HG03558 (cell line): ENCODE data around the gene ACOT8.
"Not testable (repeated sequence)": the region's sequence is repeated elsewhere in the genome, so short reads cannot be mapped to it uniquely, and the experiment has no call there.

Source experiments
- ATAC-seq: cut with Tn5 transposase; IDR thresholded peaks from one replicate; pipeline ENCODE4 v1.9.1; 2021; ENCODE audit warnings: moderate number of reproducible peaks; ENCODE audit not compliant: unreplicated experiment; ENCODE audit errors: extremely low read depth

The ACOT8 gene

DNA sequence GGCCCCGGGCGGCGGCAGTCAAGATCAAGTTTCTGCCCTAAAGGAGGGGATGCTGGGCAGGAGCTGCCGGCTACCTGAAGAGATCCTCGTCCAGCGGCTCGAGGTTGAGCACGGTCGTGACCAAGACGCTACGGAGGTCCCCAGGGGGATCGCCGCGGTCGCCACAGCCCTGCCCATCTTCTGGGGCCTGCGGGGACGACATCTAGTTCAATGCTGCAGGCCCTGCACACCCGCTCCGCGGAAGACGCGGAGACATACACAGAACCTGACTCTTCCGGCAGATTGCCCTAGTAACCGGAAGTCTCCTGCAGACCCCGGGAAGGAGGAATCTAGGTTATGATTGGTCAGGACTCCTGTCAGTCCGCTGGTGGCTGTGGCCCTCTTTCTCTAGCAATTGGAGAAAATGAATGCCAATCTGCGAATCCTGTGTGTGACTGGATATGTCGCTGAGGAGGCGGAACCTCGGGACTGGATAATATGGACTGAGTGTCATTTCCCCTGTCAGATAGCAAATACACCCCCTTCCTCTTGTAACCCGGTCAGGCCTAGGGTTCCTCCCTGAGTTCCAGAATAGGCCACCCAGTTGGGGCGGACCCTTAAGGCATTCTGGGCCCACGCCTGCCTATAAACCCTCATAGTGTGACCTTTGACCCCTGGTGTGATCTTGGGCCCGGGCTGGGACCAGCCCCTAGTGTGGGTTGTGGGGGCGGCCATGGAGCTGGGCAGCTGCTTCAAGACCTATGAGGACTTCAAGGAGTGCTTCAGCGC lies at the start of gene ACOT8, which contains the start of gene ZSWIM3:
Gene ACOT8, minus strand, starts transcription at position 279 of the 768 bp plus-strand sequence. Its CDS starts 77 bp downstream, at position 202.
Gene ZSWIM3, plus strand, starts transcription at position 501 of the 768 bp plus-strand sequence. Its CDS starts 212 bp downstream, at position 713.
- peak; percentile 83 for ATAC-seq

DNA sequence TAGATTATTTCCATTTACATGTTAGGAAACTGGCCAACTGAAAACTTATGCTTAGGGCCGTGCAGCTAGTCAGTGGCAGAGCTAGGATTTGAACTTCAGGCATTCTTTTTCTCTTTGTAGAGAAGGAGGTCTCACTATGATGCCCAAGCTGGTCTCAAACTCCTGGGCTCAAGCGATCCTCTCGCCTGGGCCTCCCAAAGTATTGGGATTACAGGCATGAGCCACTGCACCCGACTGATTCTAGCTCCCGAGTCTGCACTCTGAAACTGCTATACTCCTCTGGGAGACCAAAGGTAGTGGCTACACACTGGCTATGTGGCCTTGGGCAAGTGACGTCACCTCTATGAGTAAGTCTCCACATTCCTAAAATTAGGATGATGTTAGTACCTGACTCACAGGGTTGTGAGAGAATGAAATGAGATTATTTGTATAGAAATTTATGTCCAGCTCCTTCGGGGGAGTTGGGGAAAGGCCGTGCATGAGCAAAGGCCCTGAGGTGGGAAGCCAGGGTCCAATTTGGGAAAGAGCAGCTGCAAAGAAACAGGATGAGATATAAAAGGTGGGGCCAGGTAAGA lies 48.4 kb upstream of the ACOT8 start:
- no peak for ATAC-seq

DNA sequence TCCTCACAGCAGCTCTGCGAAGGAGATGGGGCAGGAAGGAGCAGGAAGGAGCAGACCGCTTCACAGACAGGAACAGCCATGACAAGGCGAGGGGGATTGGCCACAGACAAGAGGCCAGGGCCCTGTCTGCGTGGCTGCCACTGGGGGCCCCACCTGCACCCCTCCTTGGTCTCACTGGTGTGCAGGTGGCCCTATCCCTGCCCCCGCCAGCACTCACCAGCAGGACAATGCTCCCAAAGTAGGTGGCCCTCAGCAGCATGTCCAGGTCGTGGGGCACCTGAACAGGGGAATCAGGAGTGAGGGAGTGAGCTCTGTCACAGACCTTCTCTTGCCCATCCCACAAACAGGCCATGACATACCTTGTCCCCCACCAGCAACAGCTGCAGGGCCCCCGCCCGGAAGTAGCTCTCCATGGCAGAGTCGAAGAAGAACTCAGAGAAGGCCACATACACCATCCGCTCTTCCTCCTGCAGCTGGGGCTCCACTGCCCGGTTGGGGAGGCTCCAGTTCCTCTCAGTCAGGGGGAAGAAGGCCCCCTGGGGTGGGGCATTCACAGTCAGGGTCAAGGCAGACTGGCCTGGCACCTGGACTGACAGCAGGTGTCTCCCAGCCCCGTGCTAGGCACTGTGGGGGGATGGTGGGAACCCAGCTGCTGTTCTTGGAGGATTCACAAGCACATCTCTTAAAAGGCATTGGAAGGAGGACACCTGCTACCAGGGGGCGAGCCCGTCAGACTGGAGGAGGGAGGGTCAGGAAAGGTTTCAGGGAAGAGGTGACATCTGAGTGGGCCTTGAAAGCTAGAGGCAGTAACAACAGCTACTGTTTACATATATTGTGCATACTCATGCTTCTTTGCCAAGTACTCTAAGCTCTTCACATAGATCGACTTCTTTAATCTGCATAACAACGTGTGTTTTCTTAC lies 47.7 kb upstream of the ACOT8 start:
- no peak for ATAC-seq

DNA sequence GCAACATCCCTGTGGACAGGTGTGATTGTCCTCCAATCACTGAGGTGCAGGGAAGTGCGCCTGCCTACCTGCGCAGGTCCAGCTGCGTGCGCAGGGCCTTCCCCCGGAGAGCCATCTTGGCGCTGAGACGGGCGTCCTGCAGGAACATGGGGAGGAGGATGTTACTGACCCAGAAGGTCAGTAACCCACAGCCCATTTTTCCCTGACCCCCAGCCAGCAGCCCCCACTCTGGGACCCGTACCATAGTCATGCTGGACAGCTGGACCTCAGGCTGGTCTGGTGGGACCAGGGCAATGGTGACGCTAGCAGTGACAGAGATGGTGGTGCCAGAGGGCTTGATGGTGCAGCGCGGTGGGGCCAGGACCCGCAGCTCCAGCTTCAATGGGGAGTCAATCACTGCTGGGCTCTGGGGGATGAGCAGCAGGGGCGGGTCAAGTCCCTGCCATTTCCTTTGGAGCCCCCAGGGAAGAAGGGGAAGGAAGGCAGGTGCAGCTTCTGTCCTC lies 45.1 kb upstream of the ACOT8 start:
- no peak for ATAC-seq

DNA sequence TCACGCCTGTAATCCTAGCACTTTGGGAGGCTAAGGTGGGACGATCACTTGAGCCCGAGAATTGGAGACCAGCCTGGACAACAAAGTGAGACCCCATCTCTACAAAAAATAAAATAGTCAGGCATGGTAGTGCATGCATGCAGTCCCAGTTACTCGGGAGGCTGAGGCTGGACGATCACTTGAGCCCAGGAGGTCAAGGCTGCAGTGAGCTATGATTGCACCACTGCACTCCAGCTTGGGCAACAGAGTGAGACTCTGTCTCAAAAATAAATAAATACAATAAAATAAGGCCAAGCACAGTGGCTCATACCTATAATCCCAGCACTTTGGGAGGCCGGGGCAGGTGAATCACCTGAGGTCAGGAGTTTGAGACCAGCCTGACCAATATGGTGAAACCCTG lies 44.1 kb upstream of the ACOT8 start:
- not testable (repeated sequence) for ATAC-seq

DNA sequence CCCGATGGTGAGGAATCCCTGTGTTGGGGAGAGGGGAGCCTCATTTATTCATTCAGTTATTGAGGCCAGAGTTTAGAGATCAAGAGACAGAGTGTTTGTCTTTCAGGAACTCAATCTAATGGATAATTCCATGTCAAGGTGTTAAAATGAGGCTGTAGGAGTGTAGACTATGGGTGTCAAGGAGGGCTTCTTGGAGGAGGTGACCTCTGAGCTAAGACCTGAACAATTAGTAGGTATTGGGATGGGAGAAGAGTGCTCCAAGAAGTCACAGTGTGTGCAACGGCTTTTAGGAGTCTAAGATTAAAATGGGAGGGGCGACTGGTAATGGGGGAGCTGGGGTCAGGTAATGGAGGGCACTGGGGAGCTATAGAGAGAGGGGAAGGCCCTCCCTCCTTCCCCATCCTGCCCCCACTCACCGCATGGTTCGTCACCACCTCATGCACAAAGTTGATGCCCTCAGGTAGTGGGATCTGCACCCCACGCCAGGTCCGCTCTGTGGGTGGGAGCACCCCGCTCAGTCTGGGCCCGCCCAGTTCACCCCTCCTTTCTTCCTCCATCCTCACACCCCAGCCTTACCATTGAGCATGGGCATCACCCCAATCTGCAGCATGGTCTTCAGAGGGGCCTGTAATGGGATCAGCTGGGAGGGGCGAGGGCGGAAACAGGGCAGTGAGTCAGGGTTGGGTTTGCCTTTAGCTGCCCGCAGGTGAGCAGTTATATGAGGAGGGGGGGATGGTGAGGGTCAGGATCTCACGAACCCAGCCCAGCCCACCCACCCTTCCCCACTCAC lies 42.0 kb upstream of the ACOT8 start:
- ATAC-seq: no peak

DNA sequence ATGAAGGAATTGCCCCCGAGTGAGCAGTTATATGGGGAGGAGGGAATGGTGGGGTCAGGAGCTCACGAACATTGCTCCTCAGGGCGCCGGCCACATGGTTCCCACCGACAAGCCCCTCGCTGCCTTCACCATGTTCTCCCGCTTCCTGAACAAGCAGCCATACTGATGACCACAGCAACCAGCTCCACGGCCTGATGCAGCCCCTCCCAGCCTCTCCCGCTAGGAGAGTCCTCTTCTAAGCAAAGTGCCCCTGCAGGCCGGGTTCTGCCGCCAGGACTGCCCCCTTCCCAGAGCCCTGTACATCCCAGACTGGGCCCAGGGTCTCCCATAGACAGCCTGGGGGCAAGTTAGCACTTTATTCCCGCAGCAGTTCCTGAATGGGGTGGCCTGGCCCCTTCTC lies 41.1 kb upstream of the ACOT8 start:
- no peak for ATAC-seq

DNA sequence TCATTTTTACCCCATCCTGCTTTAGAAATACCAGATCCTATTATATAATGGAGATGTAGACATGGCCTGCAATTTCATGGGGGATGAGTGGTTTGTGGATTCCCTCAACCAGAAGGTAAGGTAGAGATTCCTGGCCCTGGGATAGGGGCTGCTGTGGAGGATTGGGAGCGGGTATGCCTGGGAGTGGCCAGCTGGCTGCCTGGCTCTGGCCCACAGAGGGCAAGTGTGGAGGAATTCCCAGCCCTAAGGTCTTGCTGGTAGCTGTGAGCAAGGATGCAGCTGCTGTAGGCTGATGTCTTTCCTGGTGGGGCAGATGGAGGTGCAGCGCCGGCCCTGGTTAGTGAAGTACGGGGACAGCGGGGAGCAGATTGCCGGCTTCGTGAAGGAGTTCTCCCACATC lies 40.5 kb upstream of the ACOT8 start:
- ATAC-seq: no peak

DNA sequence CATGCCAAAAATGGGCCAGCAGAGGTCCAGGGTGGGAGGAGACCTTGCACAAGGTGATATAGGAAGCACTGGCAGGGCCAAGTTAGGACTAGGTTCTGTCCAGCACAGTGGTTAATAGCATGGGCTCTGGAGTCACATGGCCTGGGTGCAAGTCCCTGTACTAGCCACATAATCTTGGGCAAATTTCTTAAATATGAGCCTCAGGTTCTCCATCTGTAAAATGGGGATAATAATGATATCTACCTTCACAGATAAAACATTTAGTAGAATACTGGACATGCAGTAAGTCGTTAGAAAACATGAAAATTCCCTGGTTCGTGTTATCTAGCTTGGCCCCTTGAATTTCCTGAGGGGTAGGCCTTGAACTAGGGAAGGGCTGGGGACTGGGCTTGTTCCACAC lies 40.1 kb upstream of the ACOT8 start:
- ATAC-seq: no peak

DNA sequence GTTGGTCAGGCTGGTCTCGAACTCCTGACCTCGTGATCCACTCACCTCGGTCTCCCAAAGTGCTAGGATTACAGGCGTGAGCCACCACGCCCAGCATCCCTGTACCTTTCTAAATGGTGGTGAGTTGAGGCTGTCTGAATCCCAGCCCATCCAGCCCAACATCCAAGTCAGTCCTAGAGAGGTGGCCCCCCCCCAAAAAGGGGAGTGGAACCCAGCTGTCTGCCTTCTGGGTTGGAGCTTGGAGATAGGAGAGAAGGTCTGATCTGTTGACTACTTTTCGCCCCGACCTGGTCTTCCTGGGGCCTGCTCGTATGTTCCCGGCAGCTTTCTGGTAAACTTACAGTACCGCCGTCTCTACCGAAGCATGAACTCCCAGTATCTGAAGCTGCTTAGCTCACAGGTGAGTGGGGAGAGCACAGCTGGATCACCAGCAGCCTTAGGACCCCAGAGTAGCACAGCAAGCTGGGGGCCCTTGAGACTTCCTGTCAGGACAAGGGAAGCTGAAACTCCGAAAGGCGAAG lies 39.5 kb upstream of the ACOT8 start:
- no peak for ATAC-seq

DNA sequence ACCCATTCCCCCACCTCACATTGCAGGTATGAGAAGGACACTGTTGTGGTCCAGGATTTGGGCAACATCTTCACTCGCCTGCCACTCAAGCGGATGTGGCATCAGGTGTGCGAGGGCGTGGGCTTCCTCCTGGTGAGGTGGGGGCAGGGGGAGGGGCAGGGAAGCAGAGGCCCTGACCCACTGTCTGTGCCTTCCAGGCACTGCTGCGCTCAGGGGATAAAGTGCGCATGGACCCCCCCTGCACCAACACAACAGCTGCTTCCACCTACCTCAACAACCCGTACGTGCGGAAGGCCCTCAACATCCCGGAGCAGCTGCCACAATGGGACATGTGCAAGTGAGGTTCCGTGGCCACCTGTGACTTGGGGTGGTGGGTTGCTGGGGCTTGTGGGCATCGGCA lies 37.6 kb upstream of the ACOT8 start:
- ATAC-seq: no peak

DNA sequence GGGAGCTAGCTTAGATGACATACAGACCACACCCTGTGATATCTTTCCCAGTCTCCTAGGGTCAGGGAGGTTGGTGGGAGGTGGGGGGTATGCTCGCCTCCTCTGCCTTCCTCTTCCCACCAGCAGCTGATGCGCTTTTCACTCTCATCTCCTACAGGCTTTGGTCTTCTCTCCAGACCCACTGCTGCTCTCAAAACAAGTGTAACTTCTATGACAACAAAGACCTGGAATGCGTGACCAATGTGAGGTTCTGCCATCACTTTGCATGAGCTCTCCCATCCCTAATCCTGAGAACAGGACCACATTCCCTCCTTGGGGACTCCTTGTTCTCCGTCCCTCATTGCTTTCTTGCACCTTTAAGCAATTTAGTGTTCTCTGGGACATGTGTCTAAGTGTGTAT lies 36.6 kb upstream of the ACOT8 start:
- no peak for ATAC-seq

DNA sequence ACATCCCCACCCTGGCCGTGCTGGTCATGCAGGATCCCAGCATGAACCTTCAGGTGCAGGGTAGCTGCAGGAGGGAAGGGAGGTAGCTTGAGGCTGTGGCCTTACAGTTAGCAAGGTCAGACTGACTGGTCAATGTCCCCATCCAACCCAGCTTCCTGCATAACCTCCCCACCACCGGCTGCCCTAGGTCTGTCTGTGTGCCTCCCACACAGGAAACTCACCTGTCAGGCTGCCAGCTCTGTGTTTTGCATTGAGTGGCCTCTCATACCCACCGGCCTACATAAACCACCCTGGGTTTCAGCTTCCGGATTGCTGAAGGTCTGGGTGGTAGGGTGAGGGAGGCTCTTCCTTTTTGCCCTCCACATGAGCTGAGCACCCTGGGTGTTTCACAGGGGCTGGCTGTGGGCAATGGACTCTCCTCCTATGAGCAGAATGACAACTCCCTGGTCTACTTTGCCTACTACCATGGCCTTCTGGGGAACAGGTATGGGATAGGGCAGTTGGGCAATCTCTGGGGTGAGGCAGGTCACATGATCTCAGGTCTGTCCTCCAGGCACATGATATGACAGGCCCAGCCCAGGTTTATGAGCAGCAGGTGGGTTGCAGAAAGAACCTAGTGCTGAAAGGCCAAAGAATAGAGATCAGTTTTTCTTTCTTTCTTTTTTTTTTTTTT lies 35.8 kb upstream of the ACOT8 start:
- no peak for ATAC-seq

DNA sequence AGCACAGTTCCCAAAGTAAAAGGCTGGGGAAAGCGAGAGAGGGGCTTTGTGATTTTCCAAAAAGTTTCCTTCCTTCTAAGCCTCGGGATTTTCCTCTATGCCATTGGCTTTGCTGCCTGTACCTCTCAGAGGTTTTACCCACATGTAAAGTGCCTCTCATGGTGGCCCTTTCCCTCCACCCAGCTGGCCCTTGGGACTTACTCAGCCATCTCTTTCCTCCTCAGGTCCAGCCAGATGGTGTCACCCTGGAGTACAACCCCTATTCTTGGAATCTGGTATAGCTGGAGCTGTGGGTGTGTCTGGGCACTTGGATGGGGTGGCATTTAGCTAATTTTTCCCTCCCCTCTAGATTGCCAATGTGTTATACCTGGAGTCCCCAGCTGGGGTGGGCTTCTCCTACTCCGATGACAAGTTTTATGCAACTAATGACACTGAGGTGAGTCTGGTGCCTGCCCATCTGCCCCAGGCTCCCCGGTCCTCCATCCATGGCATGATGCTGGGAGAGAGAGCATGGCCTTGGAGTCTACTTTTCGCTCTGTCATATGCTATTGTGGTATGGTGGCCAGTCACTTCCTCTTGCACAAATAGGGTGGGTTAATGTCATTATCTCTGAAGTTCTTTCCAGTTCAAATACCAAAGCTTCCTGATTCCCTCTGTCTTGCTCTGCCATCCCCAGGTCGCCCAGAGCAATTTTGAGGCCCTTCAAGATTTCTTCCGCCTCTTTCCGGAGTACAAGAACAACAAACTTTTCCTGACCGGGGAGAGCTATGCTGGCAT lies 35.0 kb upstream of the ACOT8 start:
- no peak for ATAC-seq

DNA sequence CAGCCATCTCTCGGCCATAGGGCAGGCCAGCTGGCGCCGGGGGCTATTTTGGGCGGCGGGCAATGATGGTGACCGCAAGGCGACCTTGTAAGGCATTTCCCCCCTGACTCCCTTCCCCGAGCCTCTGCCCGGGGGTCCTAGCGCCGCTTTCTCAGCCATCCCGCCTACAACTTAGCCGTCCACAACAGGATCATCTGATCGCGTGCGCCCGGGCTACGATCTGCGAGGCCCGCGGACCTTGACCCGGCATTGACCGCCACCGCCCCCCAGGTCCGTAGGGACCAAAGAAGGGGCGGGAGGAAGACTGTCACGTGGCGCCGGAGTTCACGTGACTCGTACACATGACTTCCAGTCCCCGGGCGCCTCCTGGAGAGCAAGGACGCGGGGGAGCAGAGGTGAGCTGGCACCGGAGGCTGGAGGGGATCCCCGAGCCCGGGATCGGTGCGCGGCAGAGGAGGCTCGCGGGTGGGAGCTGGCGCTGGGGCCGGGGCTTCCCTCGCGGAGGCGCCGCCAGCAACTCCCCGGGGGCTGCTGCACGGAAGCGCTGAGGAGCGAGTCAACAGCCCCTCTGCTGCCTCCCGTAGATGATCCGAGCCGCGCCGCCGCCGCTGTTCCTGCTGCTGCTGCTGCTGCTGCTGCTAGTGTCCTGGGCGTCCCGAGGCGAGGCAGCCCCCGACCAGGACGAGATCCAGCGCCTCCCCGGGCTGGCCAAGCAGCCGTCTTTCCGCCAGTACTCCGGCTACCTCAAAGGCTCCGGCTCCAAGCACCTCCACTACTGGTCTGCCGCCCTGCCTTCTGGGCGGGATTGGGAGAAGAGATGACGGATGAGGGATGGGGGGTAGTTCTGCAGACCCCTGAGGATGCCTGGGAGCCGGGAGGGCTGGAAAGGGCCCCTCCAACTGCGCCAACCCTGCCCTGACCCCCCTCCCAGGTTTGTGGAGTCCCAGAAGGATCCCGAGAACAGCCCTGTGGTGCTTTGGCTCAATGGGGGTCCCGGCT lies 34.1 kb upstream of the ACOT8 start, which contains the start of the genes CTSA and NEURL2:
Gene CTSA, plus strand, starts transcription at position 351 of the 999 bp plus-strand sequence. Its CDS starts 234 bp downstream, at position 585.
Gene NEURL2, minus strand, starts transcription at position 224 of the 999 bp plus-strand sequence. Its CDS starts 217 bp downstream, at position 7.
- no peak for ATAC-seq

DNA sequence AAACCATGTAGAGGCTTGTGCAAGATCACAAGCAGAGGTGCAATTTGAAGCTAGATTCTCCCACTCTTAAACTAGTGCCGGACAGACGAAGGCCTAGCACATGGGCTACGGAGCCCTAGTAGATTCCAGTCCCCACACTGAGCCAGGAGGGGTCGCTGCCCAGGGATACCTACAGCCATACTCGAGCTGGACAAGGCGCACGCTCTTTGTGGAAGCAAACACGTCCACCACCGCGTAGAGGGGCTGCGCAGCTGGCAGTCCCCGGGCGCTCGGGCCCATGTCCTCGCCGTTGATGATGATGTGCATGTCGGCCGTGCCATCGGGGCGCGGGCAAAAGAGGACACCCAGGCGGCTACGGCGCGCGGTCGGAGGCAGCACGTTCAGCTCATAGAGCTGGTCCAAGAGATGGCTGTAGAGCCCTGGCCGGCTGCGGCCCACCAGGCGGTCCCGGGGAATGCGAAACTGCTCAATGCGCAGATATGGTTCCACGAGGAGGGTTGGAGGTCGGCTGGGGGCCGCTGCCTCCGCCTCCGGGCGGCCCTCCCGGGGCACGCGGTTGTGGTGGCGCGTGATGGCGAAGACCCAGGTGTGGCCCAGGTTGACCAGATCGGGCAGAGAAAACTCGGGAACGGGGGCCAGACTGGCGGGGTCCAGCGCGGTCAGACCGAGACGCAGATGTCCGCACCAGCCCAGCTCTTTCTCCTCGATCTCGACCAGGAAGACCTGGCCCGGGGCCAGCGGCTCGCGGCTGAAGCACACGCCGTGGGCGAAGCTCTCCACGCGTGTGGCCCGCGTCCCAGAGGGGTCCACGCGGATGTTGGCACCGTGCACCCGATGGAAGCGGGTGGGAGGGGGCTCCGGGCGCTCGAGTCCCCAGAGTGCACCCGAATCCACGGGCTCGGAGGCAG lies 33.1 kb upstream of the ACOT8 start:
- ATAC-seq: no peak
